Neuron (in vitro differentiated cells): ENCODE measurements around the gene PANX1.

Source experiments
- H2AFZ ChIP-seq: one replicate; pipeline ENCODE4 v1.6.1; 2013; ENCODE audit warnings: low read depth, mild to moderate bottlenecking, inconsistent platforms, low read length, moderate library complexity
- H3K27me3 ChIP-seq: one replicate; pipeline ENCODE4 v1.6.1; 2013; ENCODE audit warnings: low read length; ENCODE audit not compliant: insufficient read depth
- H3K36me3 ChIP-seq: one replicate; pipeline ENCODE4 v1.6.1; 2013; ENCODE audit warnings: low read length; ENCODE audit not compliant: insufficient read depth
- H3K4me1 ChIP-seq: one replicate; pipeline ENCODE4 v1.6.1; 2013; ENCODE audit warnings: low read length; ENCODE audit not compliant: insufficient read depth
- H3K4me3 ChIP-seq: 2 replicates; pipeline ENCODE4 v1.5.1; 2013; ENCODE audit warnings: mild to moderate bottlenecking, low read length, moderate library complexity
- H3K9me3 ChIP-seq: one replicate; pipeline ENCODE4 v1.6.1; 2013; ENCODE audit warnings: low read length

PANX1 gene

GRCh38 chr11:94131718-94132115 is 3.1 kb downstream of the PANX1 start:
- no peak overlapping the region for H3K4me3 ChIP-seq
- no peaks in the 10 kb centered on the region for H3K36me3 ChIP-seq
- no peaks in the 10 kb centered on the region for H3K27me3 ChIP-seq
- H3K4me1 ChIP-seq = peaks cover 37% of the 10 kb centered on the region
- no peaks in the 10 kb centered on the region for H3K9me3 ChIP-seq
- no peak overlapping the region for H2AFZ ChIP-seq

DNA sequence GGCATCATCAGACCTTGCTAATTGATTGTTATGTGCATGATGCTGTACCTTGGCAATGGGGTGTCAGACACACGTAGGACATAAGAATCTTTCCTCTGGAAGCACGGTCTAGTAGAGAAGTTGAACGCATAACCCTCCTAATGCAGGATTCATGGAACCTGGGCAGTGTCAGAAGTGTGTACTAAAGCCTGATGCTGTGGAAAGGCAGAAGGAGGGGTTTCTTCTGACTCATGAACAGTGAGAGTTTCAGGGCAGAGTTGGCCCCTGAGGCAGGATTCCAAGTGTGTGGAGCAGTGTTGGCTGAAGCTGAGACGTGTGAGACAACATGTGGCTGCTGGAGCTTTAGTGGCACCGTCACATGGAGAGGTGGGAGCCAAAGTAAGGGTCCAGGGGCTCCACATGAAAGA is 3.5 kb downstream of the PANX1 start:
- H2AFZ ChIP-seq = no peak overlapping the region
- no peaks in the 10 kb centered on the region for H3K36me3 ChIP-seq
- H3K4me3 ChIP-seq = no peak overlapping the region
- H3K4me1 ChIP-seq = peaks cover 34% of the 10 kb centered on the region
- no peaks in the 10 kb centered on the region for H3K9me3 ChIP-seq
- no peaks in the 10 kb centered on the region for H3K27me3 ChIP-seq

DNA sequence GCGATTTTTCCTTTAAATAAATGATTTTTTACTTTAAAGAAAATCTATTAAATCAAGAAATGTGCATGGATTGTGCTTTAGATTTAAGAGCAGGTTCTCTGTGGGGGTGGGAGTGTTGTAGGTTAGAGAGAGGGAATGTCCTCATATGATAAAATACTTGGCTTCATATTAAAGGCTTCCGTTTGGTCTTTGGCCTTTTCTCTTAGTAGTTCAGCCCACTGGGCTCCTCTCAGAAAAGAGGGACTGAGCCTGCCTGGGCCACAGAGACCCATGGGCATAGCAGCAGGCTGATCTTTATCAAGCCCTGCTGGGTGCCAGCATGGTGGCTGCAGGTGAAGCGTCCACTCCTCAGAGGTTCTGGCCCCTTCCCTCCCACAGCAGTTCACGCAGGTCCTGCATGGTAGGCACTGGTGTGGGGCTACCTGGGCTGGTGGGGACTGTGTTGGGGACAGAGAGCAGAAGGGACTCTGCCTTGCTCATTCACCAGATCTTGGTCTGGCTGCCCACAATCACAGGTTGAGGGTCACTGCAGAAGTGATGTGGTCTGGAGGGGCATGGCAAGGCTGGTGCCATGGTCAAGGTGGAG is 4.3 kb downstream of the PANX1 start:
- H2AFZ ChIP-seq = no peak overlapping the region
- H3K4me1 ChIP-seq = peaks cover 26% of the 10 kb centered on the region
- no peak overlapping the region for H3K4me3 ChIP-seq
- no peaks in the 10 kb centered on the region for H3K27me3 ChIP-seq
- no peaks in the 10 kb centered on the region for H3K36me3 ChIP-seq
- H3K9me3 ChIP-seq = no peaks in the 10 kb centered on the region

DNA sequence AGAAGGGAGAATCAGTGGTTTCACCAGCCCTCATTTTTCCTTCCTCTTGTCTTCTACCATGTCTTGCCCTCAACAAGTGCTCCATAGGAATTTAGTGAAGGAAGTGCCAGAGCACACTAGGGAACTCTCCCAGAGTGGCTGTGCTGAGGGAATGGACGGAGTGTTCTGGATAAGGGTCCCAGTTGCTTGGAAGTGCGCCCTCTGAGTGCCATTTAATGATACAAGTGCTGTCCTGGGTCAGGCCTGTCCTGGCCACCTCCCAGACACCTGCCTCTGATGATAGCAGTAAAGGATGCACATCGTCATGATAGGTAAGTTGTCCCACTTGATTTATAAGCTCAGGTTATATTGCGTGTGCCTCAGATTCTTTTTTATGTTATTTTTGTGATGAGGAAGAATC is 5.1 kb downstream of the PANX1 start:
- no peak overlapping the region for H2AFZ ChIP-seq
- peaks cover 26% of the 10 kb centered on the region for H3K4me1 ChIP-seq
- no peak overlapping the region for H3K4me3 ChIP-seq
- H3K27me3 ChIP-seq = no peaks in the 10 kb centered on the region
- no peaks in the 10 kb centered on the region for H3K9me3 ChIP-seq
- H3K36me3 ChIP-seq = no peaks in the 10 kb centered on the region

DNA sequence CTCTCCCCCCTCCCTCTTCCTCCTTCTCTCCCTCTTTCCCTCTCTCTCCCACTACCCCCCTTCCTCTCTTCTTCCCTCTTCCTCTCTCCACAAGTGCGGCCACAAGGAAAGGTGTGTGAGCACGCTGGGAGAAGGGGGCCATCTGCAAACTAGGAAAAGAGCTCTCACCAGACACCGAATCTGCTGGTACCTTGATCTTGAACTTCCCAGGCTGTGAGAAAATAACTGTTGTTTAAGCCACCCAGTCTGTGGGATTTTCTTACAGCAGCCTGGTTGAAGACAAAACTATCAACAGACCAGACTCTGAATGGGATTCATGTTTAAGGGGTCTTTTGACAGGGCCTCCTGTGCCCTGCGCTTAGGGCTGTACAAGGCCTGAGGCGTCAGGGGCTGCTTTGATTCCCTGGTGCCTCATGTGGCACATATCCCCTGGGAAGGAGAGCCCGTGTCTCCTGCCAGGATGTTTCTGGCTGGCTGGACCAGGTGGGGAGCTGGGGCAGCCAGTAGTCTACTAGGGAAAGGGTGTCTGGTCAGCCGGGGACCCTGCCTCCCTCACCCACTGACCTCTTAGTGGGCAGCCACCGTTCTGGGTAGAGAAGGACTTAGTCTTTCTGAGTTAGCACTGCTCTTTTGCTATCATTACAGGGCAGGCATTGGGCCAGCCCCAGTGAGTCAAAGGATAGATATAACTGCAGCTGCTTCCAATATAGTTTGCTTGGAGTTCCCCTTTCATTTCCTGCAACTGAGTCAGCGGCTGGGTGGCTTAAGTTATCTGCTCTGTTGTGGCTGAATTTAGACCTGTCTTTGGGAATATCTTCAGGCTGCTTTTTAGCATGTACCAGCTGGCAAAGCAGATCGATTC is 6.2 kb downstream of the PANX1 start:
- H3K36me3 ChIP-seq = no peaks in the 10 kb centered on the region
- no peak overlapping the region for H2AFZ ChIP-seq
- no peak overlapping the region for H3K4me3 ChIP-seq
- no peaks in the 10 kb centered on the region for H3K27me3 ChIP-seq
- peaks cover 35% of the 10 kb centered on the region for H3K4me1 ChIP-seq
- H3K9me3 ChIP-seq = no peaks in the 10 kb centered on the region

DNA sequence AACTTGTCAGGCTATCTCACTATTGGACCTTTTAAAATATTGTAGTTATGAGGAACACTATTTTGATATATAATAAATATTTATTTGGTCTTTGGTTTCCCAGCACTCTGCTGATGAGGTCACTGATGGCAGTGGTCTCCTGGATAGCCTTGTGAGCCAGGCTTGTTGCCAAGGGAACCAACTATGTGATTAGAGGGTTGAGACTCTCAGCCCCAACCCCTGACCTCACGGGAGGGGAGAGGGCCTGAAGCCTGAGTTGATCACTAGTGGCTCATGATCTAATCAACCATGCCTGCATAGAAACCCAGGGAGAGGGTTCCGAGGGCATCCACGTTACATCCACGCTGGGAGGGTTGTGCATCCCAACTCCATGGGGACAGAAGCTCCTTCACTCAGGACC is 10.8 kb downstream of the PANX1 start:
- no peaks in the 10 kb centered on the region for H3K27me3 ChIP-seq
- H3K4me1 ChIP-seq = peaks cover 17% of the 10 kb centered on the region
- H3K36me3 ChIP-seq = no peaks in the 10 kb centered on the region
- H3K9me3 ChIP-seq = no peaks in the 10 kb centered on the region
- no peak overlapping the region for H2AFZ ChIP-seq
- H3K4me3 ChIP-seq = no peak overlapping the region

DNA sequence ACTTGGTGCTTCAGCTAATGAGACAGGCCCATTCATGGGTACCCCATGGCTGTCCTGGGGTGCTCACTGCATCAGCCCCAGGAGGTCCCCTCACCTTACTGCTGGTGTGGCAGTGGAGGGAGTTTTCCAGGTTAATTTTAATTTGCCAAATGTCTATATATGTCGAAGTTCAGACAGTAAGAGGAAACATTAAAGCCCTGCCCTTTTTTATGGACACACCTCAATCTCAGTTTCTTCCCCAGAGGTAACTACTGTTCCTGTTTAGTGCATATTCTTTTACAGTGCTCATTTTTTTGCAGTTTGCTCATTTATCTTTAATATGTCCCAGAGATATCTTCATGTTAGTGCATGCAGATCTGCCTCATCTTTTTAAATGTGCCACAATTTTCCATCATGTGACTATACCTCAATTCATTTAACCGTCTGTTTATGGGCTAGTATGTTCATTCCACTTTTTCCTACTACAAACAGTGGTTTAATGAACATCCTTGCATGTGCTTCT is 11.6 kb downstream of the PANX1 start:
- no peaks in the 10 kb centered on the region for H3K36me3 ChIP-seq
- no peak overlapping the region for H3K4me3 ChIP-seq
- peaks cover 17% of the 10 kb centered on the region for H3K4me1 ChIP-seq
- no peak overlapping the region for H2AFZ ChIP-seq
- H3K9me3 ChIP-seq = no peaks in the 10 kb centered on the region
- no peaks in the 10 kb centered on the region for H3K27me3 ChIP-seq

GRCh38 chr11:94141511-94142307 is 13.1 kb downstream of the PANX1 start:
- peaks cover 17% of the 10 kb centered on the region for H3K4me1 ChIP-seq
- no peaks in the 10 kb centered on the region for H3K27me3 ChIP-seq
- H3K4me3 ChIP-seq = no peak overlapping the region
- no peaks in the 10 kb centered on the region for H3K9me3 ChIP-seq
- H3K36me3 ChIP-seq = peaks cover 2% of the 10 kb centered on the region
- H2AFZ ChIP-seq = no peak overlapping the region

DNA sequence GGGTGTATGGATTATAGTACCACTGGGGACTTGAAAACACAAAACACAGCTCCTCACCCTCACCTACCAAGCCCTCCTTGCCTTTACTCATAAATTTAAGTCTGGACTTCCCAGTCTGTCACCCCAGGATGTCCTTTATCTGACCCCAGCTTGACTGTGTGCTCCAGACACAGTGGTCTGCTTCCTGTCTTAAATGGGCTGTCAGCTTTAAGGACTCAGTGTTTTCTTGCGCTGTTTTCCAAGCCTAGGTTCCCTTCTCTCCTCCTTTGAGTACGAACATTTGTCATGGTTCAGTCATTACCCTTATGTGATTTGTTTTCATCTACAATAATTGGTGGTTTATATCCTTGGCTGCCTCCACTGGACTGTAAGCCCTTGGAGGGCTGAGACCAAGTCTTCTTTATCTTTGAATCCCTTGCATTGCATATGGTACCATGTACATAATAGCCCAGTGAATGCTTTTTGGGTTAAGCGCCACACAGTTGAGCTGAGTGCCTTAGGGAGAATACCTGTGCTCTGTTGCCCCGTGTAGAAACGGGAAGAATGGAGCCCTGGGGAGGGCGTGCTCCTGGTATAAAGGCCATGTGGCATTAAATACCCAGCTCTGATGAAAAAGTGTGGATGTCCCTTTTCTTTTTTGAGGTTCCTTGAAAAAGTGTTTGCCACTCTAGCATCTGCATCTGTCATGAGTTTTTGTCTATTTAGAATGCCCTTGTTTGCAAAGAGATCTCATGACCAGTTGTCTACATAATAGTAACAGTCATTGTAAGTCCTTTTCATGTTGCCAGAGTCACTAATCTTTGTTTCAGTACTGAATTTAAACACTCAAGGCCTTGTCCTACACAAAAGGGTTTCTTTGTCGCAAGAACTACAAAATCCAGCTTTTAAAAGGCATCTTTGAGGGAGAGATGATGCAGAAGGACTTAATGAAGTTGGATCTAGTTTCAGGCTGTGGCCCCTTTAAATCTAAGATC is 14.0 kb downstream of the PANX1 start:
- no peak overlapping the region for H2AFZ ChIP-seq
- H3K9me3 ChIP-seq = no peaks in the 10 kb centered on the region
- H3K4me1 ChIP-seq = peaks cover 17% of the 10 kb centered on the region
- H3K4me3 ChIP-seq = no peak overlapping the region
- peaks cover 2% of the 10 kb centered on the region for H3K36me3 ChIP-seq
- no peaks in the 10 kb centered on the region for H3K27me3 ChIP-seq

DNA sequence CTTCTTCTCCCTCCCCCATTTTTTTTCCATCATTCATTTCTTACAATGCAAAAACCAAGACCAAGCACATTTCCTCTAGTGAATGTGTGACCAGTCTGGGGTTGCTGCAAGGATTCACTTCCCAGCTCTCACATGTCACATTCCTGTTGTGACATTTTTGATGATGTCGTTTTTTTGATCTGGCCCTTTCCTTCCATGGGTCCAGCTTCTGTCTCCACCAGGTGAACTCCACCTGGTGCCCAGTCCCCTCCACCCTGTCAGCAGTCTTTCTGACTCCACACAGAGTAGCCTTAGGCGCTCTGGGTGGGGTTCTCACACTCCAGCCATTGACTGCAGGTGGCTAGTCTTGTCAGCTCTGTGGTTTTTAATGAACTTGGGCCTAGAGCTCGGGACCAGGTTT is 15.6 kb downstream of the PANX1 start:
- H3K4me3 ChIP-seq = no peak overlapping the region
- no peaks in the 10 kb centered on the region for H3K9me3 ChIP-seq
- H3K27me3 ChIP-seq = no peaks in the 10 kb centered on the region
- H2AFZ ChIP-seq = no peak overlapping the region
- H3K36me3 ChIP-seq = peaks cover 2% of the 10 kb centered on the region
- H3K4me1 ChIP-seq = peaks cover 10% of the 10 kb centered on the region

DNA sequence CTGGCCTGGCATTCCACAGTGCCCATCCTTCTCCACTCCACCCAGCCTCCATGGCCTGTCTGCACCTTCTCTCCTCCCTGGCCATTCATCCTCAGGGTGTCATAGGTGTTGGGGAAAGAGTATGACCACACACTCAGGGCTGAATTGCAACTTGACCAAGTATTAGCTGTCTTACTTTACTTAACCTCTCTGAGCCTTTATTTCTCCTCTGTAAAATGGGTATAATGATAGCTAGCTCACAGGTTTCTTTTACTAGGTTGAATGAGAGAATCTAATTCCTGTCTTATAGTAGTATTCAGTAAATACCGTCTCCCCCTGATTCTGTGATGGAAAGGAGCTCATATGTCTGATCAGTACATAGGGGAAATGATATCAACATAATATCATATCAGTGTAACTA is 16.0 kb downstream of the PANX1 start:
- no peaks in the 10 kb centered on the region for H3K9me3 ChIP-seq
- H3K36me3 ChIP-seq = peaks cover 2% of the 10 kb centered on the region
- H2AFZ ChIP-seq = no peak overlapping the region
- no peak overlapping the region for H3K4me3 ChIP-seq
- H3K27me3 ChIP-seq = no peaks in the 10 kb centered on the region
- H3K4me1 ChIP-seq = peaks cover 6% of the 10 kb centered on the region

- no peaks in the 10 kb centered on the region for H3K27me3 ChIP-seq
- no peak overlapping the region for H3K4me3 ChIP-seq
- H2AFZ ChIP-seq = no peak overlapping the region
- H3K9me3 ChIP-seq = no peaks in the 10 kb centered on the region
- H3K4me1 ChIP-seq = peaks cover 2% of the 10 kb centered on the region
- peaks cover 2% of the 10 kb centered on the region for H3K36me3 ChIP-seq
These were observed 16.8 kb downstream of the PANX1 start for GRCh38 chr11:94145431-94145830.
